Measurements from ENCODE around the gene FZD10.

FZD10 gene

DNA sequence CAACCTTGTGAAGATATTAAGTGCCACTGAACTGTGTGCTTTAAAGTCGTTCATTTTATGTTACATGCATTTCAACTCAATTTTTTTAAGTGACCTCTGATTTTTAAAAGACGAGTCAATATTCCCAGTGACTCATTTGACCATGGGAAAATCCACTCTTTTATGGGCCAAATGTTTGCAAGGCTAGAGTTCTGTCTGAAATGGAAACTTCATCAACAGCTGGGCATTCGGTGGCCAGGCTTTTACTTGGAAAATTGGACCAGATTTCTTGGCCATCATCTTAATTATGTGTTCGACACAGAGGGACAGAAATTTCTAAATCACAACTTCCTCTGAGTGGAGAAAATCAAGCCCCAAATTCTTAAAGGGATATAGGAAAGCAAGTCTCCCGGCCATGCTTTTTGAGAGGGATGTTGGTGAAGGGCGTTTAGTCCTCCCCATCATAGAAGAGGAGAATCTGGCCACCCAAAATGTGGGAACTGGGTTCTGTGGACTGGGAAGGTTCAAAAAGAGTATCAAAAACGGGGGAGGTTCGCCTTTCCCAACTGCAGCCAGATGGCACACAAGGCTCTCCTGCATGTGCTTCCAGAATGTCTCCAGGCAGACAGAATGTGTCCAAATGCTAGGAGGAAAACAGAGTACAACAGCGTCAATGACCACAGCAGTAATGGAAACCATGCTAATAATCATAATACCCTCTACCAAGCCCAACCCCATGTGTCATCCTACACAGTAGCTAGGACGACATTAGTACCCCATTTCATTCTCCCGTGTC is 40.9 kb upstream of the FZD10 start:
- no peak overlapping the region for H2AFZ ChIP-seq
- H3K27ac ChIP-seq = no peak overlapping the region
- no peak overlapping the region for H3K4me3 ChIP-seq (ENCODE audit: low read depth, low read length)
- H3K79me2 ChIP-seq = no peaks in the 10 kb centered on the region
- no peaks in the 10 kb centered on the region for H3K27me3 ChIP-seq (ENCODE audit: control insufficient read depth, insufficient read depth, low read length)
- H3K36me3 ChIP-seq (ENCODE audit: control insufficient read depth, insufficient read depth, low read length) = no peaks in the 10 kb centered on the region
- H3K9me3 ChIP-seq (ENCODE audit: control insufficient read depth, low read length) = no peaks in the 10 kb centered on the region
- H3K4me1 ChIP-seq = no peaks in the 10 kb centered on the region
- H3K4me2 ChIP-seq (ENCODE audit: low read length) = no peak overlapping the region
- TF ChIP-seq, protein P1, sequence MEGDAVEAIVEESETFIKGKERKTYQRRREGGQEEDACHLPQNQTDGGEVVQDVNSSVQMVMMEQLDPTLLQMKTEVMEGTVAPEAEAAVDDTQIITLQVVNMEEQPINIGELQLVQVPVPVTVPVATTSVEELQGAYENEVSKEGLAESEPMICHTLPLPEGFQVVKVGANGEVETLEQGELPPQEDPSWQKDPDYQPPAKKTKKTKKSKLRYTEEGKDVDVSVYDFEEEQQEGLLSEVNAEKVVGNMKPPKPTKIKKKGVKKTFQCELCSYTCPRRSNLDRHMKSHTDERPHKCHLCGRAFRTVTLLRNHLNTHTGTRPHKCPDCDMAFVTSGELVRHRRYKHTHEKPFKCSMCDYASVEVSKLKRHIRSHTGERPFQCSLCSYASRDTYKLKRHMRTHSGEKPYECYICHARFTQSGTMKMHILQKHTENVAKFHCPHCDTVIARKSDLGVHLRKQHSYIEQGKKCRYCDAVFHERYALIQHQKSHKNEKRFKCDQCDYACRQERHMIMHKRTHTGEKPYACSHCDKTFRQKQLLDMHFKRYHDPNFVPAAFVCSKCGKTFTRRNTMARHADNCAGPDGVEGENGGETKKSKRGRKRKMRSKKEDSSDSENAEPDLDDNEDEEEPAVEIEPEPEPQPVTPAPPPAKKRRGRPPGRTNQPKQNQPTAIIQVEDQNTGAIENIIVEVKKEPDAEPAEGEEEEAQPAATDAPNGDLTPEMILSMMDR (IDR thresholded peaks at IDR 0.05) = no peak
- no peak overlapping the region for H3K9ac ChIP-seq

DNA sequence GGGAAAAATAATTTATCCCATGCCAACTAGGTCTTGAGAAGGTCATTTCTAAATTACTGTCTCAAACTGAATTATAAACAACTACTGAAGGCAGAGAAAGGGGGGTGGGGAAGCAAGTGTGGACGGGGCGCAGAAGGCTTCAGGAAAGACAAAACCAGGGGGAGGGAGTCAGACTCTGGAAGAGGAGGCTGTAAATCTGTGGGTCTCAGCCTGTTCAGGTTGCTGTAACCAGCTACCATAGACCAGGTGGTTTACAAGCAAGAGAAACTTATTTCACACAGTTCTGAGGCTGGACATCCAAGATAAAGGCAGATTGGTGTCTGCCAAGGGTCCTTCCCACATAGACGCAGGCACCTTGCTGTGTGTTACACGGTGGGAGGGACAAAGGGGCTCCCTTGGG is 39.9 kb upstream of the FZD10 start:
- Histone ChIP-seq H3K9me3 (ENCODE audit: control insufficient read depth, low read length) (no peaks in the 10 kb centered on the region), H3K36me3 (ENCODE audit: control insufficient read depth, insufficient read depth, low read length) (no peaks in the 10 kb centered on the region), H3K79me2 (no peaks in the 10 kb centered on the region), H3K4me3 (ENCODE audit: low read depth, low read length) (no peak overlapping the region), H3K9ac (no peak overlapping the region), H3K27me3 (ENCODE audit: control insufficient read depth, insufficient read depth, low read length) (no peaks in the 10 kb centered on the region), H2AFZ (no peak overlapping the region), H3K4me2 (ENCODE audit: low read length) (no peak overlapping the region), H3K4me1 (no peaks in the 10 kb centered on the region), H3K27ac (no peak overlapping the region)
- TF ChIP-seq, protein P1 (IDR thresholded peaks at IDR 0.05) = no peak

DNA sequence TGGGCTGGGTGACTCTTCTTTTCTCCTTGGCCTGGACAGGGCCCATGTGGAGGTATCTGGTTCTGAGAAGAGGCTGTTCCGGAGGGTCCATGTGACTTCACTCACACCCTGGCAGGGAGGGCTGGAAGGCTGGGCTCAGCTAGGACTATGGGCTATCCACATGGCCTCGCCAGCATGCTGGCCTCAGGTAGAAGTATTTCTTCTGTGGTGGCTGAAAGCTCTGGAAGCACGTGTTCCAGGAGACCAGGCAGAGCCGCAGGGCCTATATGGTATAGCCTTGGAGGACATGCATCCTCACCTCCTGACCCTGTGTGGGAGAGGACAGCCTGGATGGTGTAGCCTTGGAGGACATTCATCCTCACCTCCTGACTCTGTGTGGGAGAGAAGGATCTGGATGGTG is 38.2 kb upstream of the FZD10 start:
- no peaks in the 10 kb centered on the region for H3K9me3 ChIP-seq (ENCODE audit: control insufficient read depth, low read length)
- no peaks in the 10 kb centered on the region for H3K4me1 ChIP-seq
- no peak overlapping the region for H2AFZ ChIP-seq
- TF ChIP-seq, protein P1 (IDR thresholded peaks at IDR 0.05) = no peak
- H3K4me2 ChIP-seq (ENCODE audit: low read length) = no peak overlapping the region
- no peaks in the 10 kb centered on the region for H3K79me2 ChIP-seq
- H3K4me3 ChIP-seq (ENCODE audit: low read depth, low read length) = no peak overlapping the region
- H3K27ac ChIP-seq = no peak overlapping the region
- H3K27me3 ChIP-seq (ENCODE audit: control insufficient read depth, insufficient read depth, low read length) = no peaks in the 10 kb centered on the region
- no peak overlapping the region for H3K9ac ChIP-seq
- H3K36me3 ChIP-seq (ENCODE audit: control insufficient read depth, insufficient read depth, low read length) = no peaks in the 10 kb centered on the region

GRCh38 chr12:130124605-130125244 is 37.5 kb upstream of the FZD10 start:
- Histone ChIP-seq H3K27me3 (ENCODE audit: control insufficient read depth, insufficient read depth, low read length) (no peaks in the 10 kb centered on the region), H3K79me2 (no peaks in the 10 kb centered on the region), H3K4me3 (ENCODE audit: low read depth, low read length) (no peak overlapping the region), H3K4me2 (ENCODE audit: low read length) (no peak overlapping the region), H2AFZ (no peak overlapping the region), H3K36me3 (ENCODE audit: control insufficient read depth, insufficient read depth, low read length) (no peaks in the 10 kb centered on the region), H3K9me3 (ENCODE audit: control insufficient read depth, low read length) (no peaks in the 10 kb centered on the region), H3K27ac (no peak overlapping the region), H3K4me1 (no peaks in the 10 kb centered on the region), H3K9ac (no peak overlapping the region)
- TF ChIP-seq, protein P1 (IDR thresholded peaks at IDR 0.05) = no peak

Measured in parathyroid adenoma (tissue), 2 donors.